ENCODE measurements around the gene TMEM130. TPM values are rescaled to one million over a fixed set of nuclear protein-coding genes. Genes with fewer than 3 reads are reported as not detected.

Gene TMEM130
- total and polyA plus RNA-seq, 9 of the 15 experiments (the other 6 are each of a cell fraction or from before 2014, with no cell fraction given): 0.07 TPM; not detected in 8

DNA sequence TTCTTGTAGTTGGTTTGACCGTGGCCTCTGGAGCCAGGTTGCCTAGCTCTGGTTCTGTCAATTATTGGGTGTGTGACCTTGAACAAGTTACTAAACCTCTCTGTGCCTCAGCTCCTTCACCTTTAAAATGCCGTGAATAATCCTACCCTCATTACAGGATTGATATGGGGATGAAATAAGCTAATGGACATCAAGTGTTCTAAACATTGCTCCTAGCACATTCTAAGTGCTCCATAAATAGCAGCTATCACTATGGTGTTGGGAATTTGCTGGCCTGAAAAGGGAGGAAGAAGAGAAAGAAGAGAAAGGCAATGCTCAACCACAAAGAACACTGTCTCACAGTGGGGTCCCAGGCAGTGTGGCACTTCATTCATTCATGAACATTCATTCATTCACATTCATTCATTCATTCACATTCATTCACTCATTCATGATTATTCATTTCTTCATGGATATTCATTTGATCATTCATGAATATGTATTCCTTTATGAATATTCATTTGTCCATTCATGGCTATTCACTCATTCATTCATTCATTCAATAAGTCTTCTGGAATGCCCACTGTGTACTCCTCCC lies 38.8 kb downstream of the TMEM130 start:
- Histone ChIP-seq H3K9me1 (ENCODE audit: control insufficient read depth, insufficient read depth, low read length) (peaks cover 2% of the 10 kb centered on the region), H3K27ac (ENCODE audit: extremely low read depth, low read depth, low read length) (no peak overlapping the region), H3K27me3 (ENCODE audit: control insufficient read depth in 2 of 2, insufficient read depth in 2 of 2, low read length in 2 of 2) (peaks cover 9 to 58% of the 10 kb centered on the region in 2 experiments; a peak in 4 of 5 replicates), H2AFZ (ENCODE audit: low read depth, low read length) (no peak overlapping the region), H3K79me2 (ENCODE audit: control insufficient read depth, insufficient read depth, low read length) (no peaks in the 10 kb centered on the region), H3K4me1 (replicated peaks in 1 of 2; ENCODE audit: control insufficient read depth in 2 of 2, insufficient read depth in 2 of 2, low read length in 2 of 2) (peaks cover 0 to 6% of the 10 kb centered on the region in 2 experiments; a peak in 1 of 5 replicates), H4K20me1 (replicated peaks; ENCODE audit: control insufficient read depth, insufficient read depth, low read length) (0 out of 2 replicates have a peak, but pooled peaks cover 5% of the 10 kb centered on the region), H3K9me3 (replicated peaks; ENCODE audit: control insufficient read depth, insufficient read depth, low read depth, low read length) (no peaks in the 10 kb centered on the region), H3K4me3 (no peak overlapping the region), H3K9ac (ENCODE audit: insufficient read depth in 1 of 2, low read depth in 2 of 2, low read length in 2 of 2) (no peak overlapping the region), H3K36me3 (ENCODE audit: control insufficient read depth, insufficient read depth, low read length) (no peaks in the 10 kb centered on the region), H3K4me2 (ENCODE audit: insufficient read depth, low read length) (no peak overlapping the region)
- CTCF ChIA-PET (ENCODE audit: low intra/inter-chr PET ratio): interaction anchor here (0.8 kb wide), 1 partner anchor 410 kb away, joined by 3 read pairs; no protein-coding TSS in a partner anchor
- no TSS peak for BruUV-seq (replicated peaks)
- in situ Hi-C loops (cut with MboI): no loop called here
- no peak for DNase-seq (ENCODE audit: extremely low read depth in 1 of 4, low spot score in 3 of 4)
- no peak for FAIRE-seq
- POLR2A ChIA-PET: no interaction called here
- no peak for ATAC-seq
- no peak for TF ChIP-seq ZBTB7A (IDR thresholded peaks at IDR 0.05; ENCODE audit: borderline replicate concordance, control insufficient read depth, low read depth, low read length)
- TF ChIP-seq ZNF24 (IDR thresholded peaks at IDR 0.05): peak; percentile 97
- intact Hi-C loops (cut with micrococcal nuclease): no loop called here
- WGBS (ENCODE audit: insufficient coverage, low coverage, missing lambda C conversion rate): 6% methylated on average over 2 of the region's 2 CpGs

DNA sequence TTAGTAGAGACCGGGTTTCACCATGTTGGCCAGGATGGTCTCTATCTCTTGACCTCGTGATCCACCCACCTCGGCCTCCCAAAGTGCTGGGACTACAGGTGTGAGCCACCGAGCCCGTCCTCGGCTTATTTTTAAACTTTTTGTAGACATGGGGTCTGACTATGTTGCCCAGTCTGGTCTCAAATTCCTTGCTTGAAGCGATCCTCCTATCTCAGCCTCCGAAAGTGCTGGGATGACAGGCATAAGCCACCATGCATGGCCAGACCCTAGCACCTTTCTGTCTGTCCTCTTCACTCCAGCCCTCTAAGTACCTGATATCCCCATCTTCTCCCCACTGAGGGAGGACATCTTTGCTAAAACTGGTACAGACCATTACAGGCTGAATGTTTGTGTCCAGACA lies 41.4 kb downstream of the TMEM130 start:
- peaks cover 2% of the 10 kb centered on the region for H3K9me1 ChIP-seq (ENCODE audit: control insufficient read depth, insufficient read depth, low read length)
- ChIA-PET CTCF (ENCODE audit: low intra/inter-chr PET ratio) (no interaction called here), POLR2A (no interaction called here)
- no TSS peak for BruUV-seq (replicated peaks)
- no peak overlapping the region for H3K9ac ChIP-seq (ENCODE audit: insufficient read depth in 1 of 2, low read depth in 2 of 2, low read length in 2 of 2)
- H3K4me3 ChIP-seq: no peak overlapping the region
- peaks cover 0 to 6% of the 10 kb centered on the region in 2 experiments; a peak in 1 of 5 replicates for H3K4me1 ChIP-seq (replicated peaks in 1 of 2; ENCODE audit: control insufficient read depth in 2 of 2, insufficient read depth in 2 of 2, low read length in 2 of 2)
- H3K36me3 ChIP-seq (ENCODE audit: control insufficient read depth, insufficient read depth, low read length): no peaks in the 10 kb centered on the region
- intact Hi-C loops (cut with micrococcal nuclease) (no loop called here), in situ Hi-C loops (cut with MboI) (no loop called here)
- no peak for FAIRE-seq
- no peak overlapping the region for H3K4me2 ChIP-seq (ENCODE audit: insufficient read depth, low read length)
- H4K20me1 ChIP-seq (replicated peaks; ENCODE audit: control insufficient read depth, insufficient read depth, low read length): 0 out of 2 replicates have a peak, but pooled peaks cover 5% of the 10 kb centered on the region
- H3K27me3 ChIP-seq (ENCODE audit: control insufficient read depth in 2 of 2, insufficient read depth in 2 of 2, low read length in 2 of 2): peaks cover 14 to 43% of the 10 kb centered on the region in 2 experiments; a peak in 4 of 5 replicates
- no peaks in the 10 kb centered on the region for H3K9me3 ChIP-seq (replicated peaks; ENCODE audit: control insufficient read depth, insufficient read depth, low read depth, low read length)
- no peak overlapping the region for H2AFZ ChIP-seq (ENCODE audit: low read depth, low read length)
- no peaks in the 10 kb centered on the region for H3K79me2 ChIP-seq (ENCODE audit: control insufficient read depth, insufficient read depth, low read length)
- 4% methylated on average over 8 of the region's 8 CpGs for WGBS (ENCODE audit: insufficient coverage, low coverage, missing lambda C conversion rate)
- no peak overlapping the region for H3K27ac ChIP-seq (ENCODE audit: extremely low read depth, low read depth, low read length)
- no peak for ATAC-seq
- DNase-seq (ENCODE audit: extremely low read depth in 1 of 4, low spot score in 3 of 4): no peak
- TF ChIP-seq ZNF121 (CRISPR knock-in tag; conservative IDR thresholded peaks at IDR 0.05): peak; percentile 44
- TF ChIP-seq, protein P1, sequence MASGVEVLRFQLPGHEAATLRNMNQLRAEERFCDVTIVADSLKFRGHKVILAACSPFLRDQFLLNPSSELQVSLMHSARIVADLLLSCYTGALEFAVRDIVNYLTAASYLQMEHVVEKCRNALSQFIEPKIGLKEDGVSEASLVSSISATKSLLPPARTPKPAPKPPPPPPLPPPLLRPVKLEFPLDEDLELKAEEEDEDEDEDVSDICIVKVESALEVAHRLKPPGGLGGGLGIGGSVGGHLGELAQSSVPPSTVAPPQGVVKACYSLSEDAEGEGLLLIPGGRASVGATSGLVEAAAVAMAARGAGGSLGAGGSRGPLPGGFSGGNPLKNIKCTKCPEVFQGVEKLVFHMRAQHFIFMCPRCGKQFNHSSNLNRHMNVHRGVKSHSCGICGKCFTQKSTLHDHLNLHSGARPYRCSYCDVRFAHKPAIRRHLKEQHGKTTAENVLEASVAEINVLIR (CRISPR knock-in tag; IDR thresholded peaks at IDR 0.05): no peak

All from K562 (cell line).